HG03108 (cell line): ENCODE data around the gene ZNF280D.
"Not testable (repeated sequence)": the region's sequence is repeated elsewhere in the genome, so short reads cannot be mapped to it uniquely, and the experiment has no call there.

Source experiments
- ATAC-seq: cut with Tn5 transposase; IDR thresholded peaks from one replicate; pipeline ENCODE4 v1.9.1; 2021; ENCODE audit warnings: moderate library complexity; ENCODE audit not compliant: unreplicated experiment

ZNF280D gene

GRCh38 chr15:56718560-56718959 lies 14.7 kb downstream of the ZNF280D start:
- ATAC-seq: no peak

- ATAC-seq: no peak
Measured at GRCh38 chr15:56716334-56716733, 17.0 kb downstream of the ZNF280D start.

- ATAC-seq: no peak
Measured at GRCh38 chr15:56715220-56715619, 18.1 kb downstream of the ZNF280D start.

- ATAC-seq: not testable (repeated sequence)
Measured at GRCh38 chr15:56709502-56709901, 23.8 kb downstream of the ZNF280D start.

GRCh38 chr15:56699743-56700142 lies 33.6 kb downstream of the ZNF280D start:
- ATAC-seq: no peak

- no peak for ATAC-seq
Measured at GRCh38 chr15:56698270-56698669, 35.0 kb downstream of the ZNF280D start.

- no peak for ATAC-seq
Measured at GRCh38 chr15:56693761-56694160, 39.5 kb downstream of the ZNF280D start.

- no peak for ATAC-seq
Measured at GRCh38 chr15:56690733-56691132, 42.6 kb downstream of the ZNF280D start.

GRCh38 chr15:56683908-56684307 lies 49.4 kb downstream of the ZNF280D start:
- ATAC-seq: no peak

- no peak for ATAC-seq
Measured at GRCh38 chr15:56681113-56681512, 52.2 kb downstream of the ZNF280D start.

GRCh38 chr15:56679225-56679624 lies 54.1 kb downstream of the ZNF280D start:
- no peak for ATAC-seq

- no peak for ATAC-seq
Measured at GRCh38 chr15:56678571-56678970, 54.7 kb downstream of the ZNF280D start.

- no peak for ATAC-seq
Measured at GRCh38 chr15:56677271-56677670, 56.0 kb downstream of the ZNF280D start.

- no peak for ATAC-seq
Measured at GRCh38 chr15:56675930-56676329, 57.4 kb downstream of the ZNF280D start.

- no peak for ATAC-seq
Measured at GRCh38 chr15:56674857-56675256, 58.5 kb downstream of the ZNF280D start.

- no peak for ATAC-seq
Measured at GRCh38 chr15:56672721-56673120, 60.6 kb downstream of the ZNF280D start.

- no peak for ATAC-seq
Measured at GRCh38 chr15:56667517-56667916, 65.8 kb downstream of the ZNF280D start.

- no peak for ATAC-seq
Measured at GRCh38 chr15:56660943-56661342, 72.4 kb downstream of the ZNF280D start.

- ATAC-seq: no peak
Measured at GRCh38 chr15:56659197-56659596, 74.1 kb downstream of the ZNF280D start.

GRCh38 chr15:56654624-56655023 lies 78.7 kb downstream of the ZNF280D start:
- ATAC-seq: no peak

- no peak for ATAC-seq
Measured at GRCh38 chr15:56654216-56654615, 79.1 kb downstream of the ZNF280D start.

- no peak for ATAC-seq
Measured at GRCh38 chr15:56653787-56654186, 79.5 kb downstream of the ZNF280D start.

GRCh38 chr15:56653107-56653506 lies 80.2 kb downstream of the ZNF280D start:
- ATAC-seq: no peak

- ATAC-seq: no peak
Measured at GRCh38 chr15:56648311-56648710, 85.0 kb downstream of the ZNF280D start.
